SK-N-SH (cell line): ENCODE results near the gene C4B. TPM values are rescaled to one million over a fixed set of nuclear protein-coding genes. Genes with fewer than 3 reads are reported as not detected.
"Not testable (repeated sequence)": the region's sequence is repeated elsewhere in the genome, so short reads cannot be mapped to it uniquely, and the experiment has no call there.

ENCODE experiments used
- CTCF ChIA-PET: fragments of 300-600, 350-600 bp; formaldehyde crosslinking; extraction: SDS; loops from one replicate; lab custom pipeline; 2021; lab: Yijun Ruan, JAX
- POLR2A ChIA-PET: fragments of 350-600 bp; sonication (Branson Sonifier 250); formaldehyde crosslinking; extraction: SDS; loops from one replicate; lab custom pipeline; 2020; ENCODE audit warnings: antibody characterized with exemption, inconsistent platforms; lab: Yijun Ruan, JAX
- DNase-seq: peaks from one replicate; pipeline ENCODE4 v3.0.0; 2012
- H2AFZ ChIP-seq: fragments of 200-600 bp; sonication (generic); 2 replicates; pipeline ENCODE4 v1.8.1; 2016; ENCODE audit warnings: antibody characterized with exemption, mild to moderate bottlenecking, low read depth
- H3F3A ChIP-seq: fragments of 200-600 bp; sonication (generic); replicated peaks from 2 replicates; pipeline ENCODE3; 2016; ENCODE audit warnings: antibody characterized with exemption, mild to moderate bottlenecking; ENCODE audit not compliant: insufficient read depth
- H3K27ac ChIP-seq, 2 experiments: fragments of 200-500 bp in 1 of 2; fragments of 200-600 bp in 1 of 2; sonication (Bioruptor generic) in 1 of 2; sonication (generic), shearing (Covaris generic) in 1 of 2; 2 replicates each; pipeline versions ENCODE4 v1.5.1 to v1.6.1; 2014 to 2016; ENCODE audit warnings: low read depth in 2 of 2, inconsistent platforms in 1 of 2, low read length in 1 of 2, mild to moderate bottlenecking in 1 of 2, mixed read lengths in 1 of 2
- H3K27me3 ChIP-seq: fragments of 200-600 bp; sonication (generic), shearing (Covaris generic); 2 replicates; pipeline ENCODE4 v1.6.1; 2016; ENCODE audit warnings: mixed run types; ENCODE audit not compliant: insufficient read depth
- H3K36me3 ChIP-seq, 2 experiments: fragments of 200-500 bp in 1 of 2; fragments of 200-600 bp in 1 of 2; sonication (Bioruptor generic) in 1 of 2; sonication (generic) in 1 of 2; replicated peaks in 1 of 2; 2 replicates each; pipeline versions ENCODE3 to v1.5.1; 2014 to 2016; ENCODE audit warnings: low read length in 1 of 2, mild to moderate bottlenecking in 1 of 2; ENCODE audit not compliant: insufficient read depth in 2 of 2, control insufficient read depth in 1 of 2
- H3K4me1 ChIP-seq, 2 experiments: fragments of 200-500 bp in 1 of 2; fragments of 200-600 bp in 1 of 2; sonication (Bioruptor generic) in 1 of 2; sonication (generic), shearing (Covaris generic) in 1 of 2; 2 replicates each; pipeline versions ENCODE4 v1.5.1 to v1.6.1; 2014 to 2016; ENCODE audit warnings: low read depth in 1 of 2, low read length in 1 of 2, mixed run types in 1 of 2; ENCODE audit not compliant: insufficient read depth in 2 of 2, control insufficient read depth in 1 of 2
- H3K4me2 ChIP-seq: fragments of 200-600 bp; sonication (generic), shearing (Covaris generic); 2 replicates; pipeline ENCODE4 v1.6.1; 2017; ENCODE audit warnings: mixed run types
- H3K4me3 ChIP-seq, 2 experiments: fragments of 200-500 bp in 1 of 2; fragments of 200-600 bp in 1 of 2; sonication (Bioruptor generic) in 1 of 2; sonication (generic), shearing (Covaris generic) in 1 of 2; 2 replicates each; pipeline versions ENCODE4 v1.5.1 to v1.8.1; 2014 to 2016; ENCODE audit warnings: low read depth in 2 of 2, inconsistent platforms in 1 of 2, low read length in 1 of 2, mild to moderate bottlenecking in 1 of 2, mixed read lengths in 1 of 2, moderate library complexity in 1 of 2
- H3K79me2 ChIP-seq: fragments of 200-600 bp; sonication (generic); 2 replicates; pipeline ENCODE4 v1.8.1; 2017; ENCODE audit warnings: mild to moderate bottlenecking; ENCODE audit not compliant: insufficient read depth
- H3K9ac ChIP-seq: fragments of 200-600 bp; sonication (generic); 2 replicates; pipeline ENCODE4 v1.6.1; 2017; ENCODE audit warnings: mixed run types
- H3K9me2 ChIP-seq: fragments of 200-600 bp; sonication (generic); 2 replicates; pipeline ENCODE4 v1.6.1; 2017; ENCODE audit warnings: mixed run types
- H3K9me3 ChIP-seq: fragments of 200-600 bp; sonication (generic); 2 replicates; pipeline ENCODE4 v1.6.1; 2017; ENCODE audit warnings: mixed run types, mild to moderate bottlenecking, moderate library complexity
- H4K20me1 ChIP-seq: fragments of 200-600 bp; sonication (generic); 2 replicates; pipeline ENCODE4 v1.6.1; 2017; ENCODE audit warnings: mild to moderate bottlenecking, mixed run types; ENCODE audit not compliant: insufficient read depth
- WGBS: methylation state at CpG from one replicate; pipeline ENCODE4 v1.1.6; 2017; ENCODE audit warnings: low lambda C conversion rate; 5-methylcytosine and 5-hydroxymethylcytosine counted together
- polyA plus RNA-seq, 3 experiments: library from polyadenylated mRNA; depleted of rRNA; stranded (reverse); fragments of >200 nt; gene quantifications; 2 replicates each; pipeline ENCODE4 v1.2.3, GENCODE V29; 2012

Gene C4B
- polyA plus RNA-seq, 1 of the 3 experiments (the other 2 are of a cell fraction) = 10.9 TPM

- POLR2A ChIA-PET = not testable (repeated sequence)
Measured at GRCh38 chr6:32037136-32037535, 22.5 kb downstream of the C4B start.

GRCh38 chr6:32037598-32038524, 23.3 kb downstream of the C4B start, which contains the start of gene CYP21A2:
Gene CYP21A2 (plus strand): TSS chr6:32038415. CDS start chr6:32038423, 8 bp downstream.
- H3K4me2 ChIP-seq, H3K36me3 ChIP-seq, H4K20me1 ChIP-seq, H3K4me1 ChIP-seq, POLR2A ChIA-PET, DNase-seq, H3K27me3 ChIP-seq, H2AFZ ChIP-seq, H3K9me3 ChIP-seq, H3K27ac ChIP-seq, H3K4me3 ChIP-seq, H3F3A ChIP-seq, H3K9me2 ChIP-seq, H3K9ac ChIP-seq, H3K79me2 ChIP-seq: not testable (repeated sequence)
- 35% methylated on average over 6 of the region's 19 CpGs for WGBS
- CTCF ChIA-PET = interaction anchor here (1.4 kb wide), 1 partner anchor 10 kb away, joined by 4 read pairs; no protein-coding TSS in a partner anchor

More at GRCh38 chr6:32037136-32037535, 22.5 kb downstream of the C4B start:
- CTCF ChIA-PET = interaction anchor here (1.4 kb wide), 1 partner anchor 10 kb away, joined by 4 read pairs; no protein-coding TSS in a partner anchor
- H3F3A ChIP-seq, H3K27ac ChIP-seq, H3K4me3 ChIP-seq, H3K36me3 ChIP-seq, H2AFZ ChIP-seq, H3K4me1 ChIP-seq, H4K20me1 ChIP-seq, DNase-seq, H3K9me3 ChIP-seq, H3K79me2 ChIP-seq, H3K9me2 ChIP-seq, H3K4me2 ChIP-seq, H3K27me3 ChIP-seq, H3K9ac ChIP-seq: not testable (repeated sequence)
- WGBS = 93% methylated on average over 4 of the region's 5 CpGs

- H3K4me1 ChIP-seq, H4K20me1 ChIP-seq, H3K4me3 ChIP-seq, DNase-seq, H3K36me3 ChIP-seq, H3K27ac ChIP-seq, H3K79me2 ChIP-seq, H2AFZ ChIP-seq, H3K9me2 ChIP-seq, H3K9ac ChIP-seq, H3F3A ChIP-seq, H3K9me3 ChIP-seq, H3K4me2 ChIP-seq, POLR2A ChIA-PET, H3K27me3 ChIP-seq: not testable (repeated sequence)
- WGBS = 60% methylated on average over 1 of the region's 5 CpGs
- CTCF ChIA-PET = interaction anchor here (1.4 kb wide), 1 partner anchor 9 kb away, joined by 4 read pairs; no protein-coding TSS in a partner anchor
Measured at GRCh38 chr6:32038878-32039277, 24.3 kb downstream of the C4B start.

GRCh38 chr6:32039321-32040274, 25.0 kb downstream of the C4B start:
- H3K4me3 ChIP-seq, H3K9ac ChIP-seq, H3F3A ChIP-seq, H3K27ac ChIP-seq, CTCF ChIA-PET, H3K79me2 ChIP-seq, H3K4me2 ChIP-seq, H2AFZ ChIP-seq, POLR2A ChIA-PET, H3K9me3 ChIP-seq, H3K36me3 ChIP-seq, H3K27me3 ChIP-seq, H4K20me1 ChIP-seq, DNase-seq, H3K4me1 ChIP-seq, H3K9me2 ChIP-seq: not testable (repeated sequence)
- WGBS = 54% methylated on average over 10 of the region's 24 CpGs

GRCh38 chr6:32040299-32041049, 25.9 kb downstream of the C4B start:
- H3K79me2 ChIP-seq, H3F3A ChIP-seq, H3K9ac ChIP-seq, H3K9me2 ChIP-seq, H2AFZ ChIP-seq, POLR2A ChIA-PET, H3K4me2 ChIP-seq, H3K4me1 ChIP-seq, H3K27ac ChIP-seq, H3K36me3 ChIP-seq, CTCF ChIA-PET, H3K9me3 ChIP-seq, H3K4me3 ChIP-seq, DNase-seq, H4K20me1 ChIP-seq, H3K27me3 ChIP-seq: not testable (repeated sequence)
- WGBS = 23% methylated on average over 5 of the region's 43 CpGs
